Psoas muscle (tissue), 8 donors: ENCODE measurements around the gene OPN5. TPM values are rescaled to one million over a fixed set of nuclear protein-coding genes. Genes with fewer than 3 reads are reported as not detected.

Experiments used
- ATAC-seq, 4 donors: fragments of 200-7000 bp; cut with Tn5 transposase; one replicate each; pipeline ENCODE4 v1.9.1; 2020; ENCODE audit warnings: moderate library complexity in 3 of 4, mild to moderate bottlenecking in 2 of 4
- DNase-seq, 2 donors: peaks; one replicate each; pipeline ENCODE4 v3.0.0-alpha.2; 2020
- H3K27ac ChIP-seq: fragments of 200-600 bp; one replicate; pipeline ENCODE4 v1.8.0; 2022
- H3K27me3 ChIP-seq, 3 donors: fragments of 200-600 bp in 1 of 3; one replicate each; pipeline versions ENCODE4 v1.6.1 to v1.8.0; 2013 to 2022; ENCODE audit warnings: low read length in 2 of 3, mild to moderate bottlenecking in 2 of 3, moderate library complexity in 1 of 3; ENCODE audit not compliant: insufficient read depth in 3 of 3
- H3K36me3 ChIP-seq, 2 donors: fragments of 200-600 bp in 1 of 2; one replicate each; pipeline versions ENCODE4 v1.6.1 to v1.8.0; 2013 to 2022; ENCODE audit warnings: low read depth in 1 of 2, mild to moderate bottlenecking in 1 of 2, moderate library complexity in 1 of 2; ENCODE audit not compliant: insufficient read depth in 1 of 2
- H3K4me1 ChIP-seq: fragments of 200-600 bp; one replicate; pipeline ENCODE4 v1.8.0; 2022
- H3K4me3 ChIP-seq: fragments of 200-600 bp; one replicate; pipeline ENCODE4 v1.8.0; 2022; ENCODE audit warnings: mild to moderate bottlenecking
- H3K9me3 ChIP-seq: fragments of 200-600 bp; one replicate; pipeline ENCODE4 v1.8.0; 2022
- CTCF ChIP-seq: fragments of 200-600 bp; IDR thresholded peaks from one replicate; pipeline ENCODE4 v1.8.0; 2022; ENCODE audit warnings: antibody characterized with exemption
- WGBS, 3 donors: extraction: QIAGEN DNeasy Blood & Tissue Kit; methylation state at CpG; one replicate each; pipeline versions ENCODE4 v1.1.6 to v1.1.7; 2013; 5-methylcytosine and 5-hydroxymethylcytosine counted together
- intact Hi-C, 2 donors: fragments of 100-400 bp; cut with DNase I; formaldehyde crosslinking; loops; one replicate each; pipeline versions ENCODE4 v1.11.0 to v1.14.2; 2022
- polyA plus RNA-seq, 3 donors: library from polyadenylated mRNA; stranded (reverse); fragments of 200-250 nt; gene quantifications; one replicate each; pipeline ENCODE4 v1.2.3, GENCODE V29; 2013
- total RNA-seq, 4 donors: library from RNA; stranded (reverse); fragmentation: NEBNext Ultra II Directional in 2 of 4; extraction: Animal tissue kit (Norgen Biotek cat#: 25700) in 2 of 4; gene quantifications; one replicate each; pipeline versions ENCODE4 v1.2.1 to v1.2.4, GENCODE V29; 2021 to 2023
- donor health status: healthy with polysubstance abuse.
- donor health status: DM: no; HTN: no; CAD: no; lungs with moderate emphysema.
- donor health status: Bipolar disorder and iron deficiency.
- donor health status: healthy.
- donor health status: DM: yes; HTN: yes; CAD: no.
- donor health status: DM: no; HTN: no; CAD: no.
- donor health status: DM: no; HTN: no; CAD: no.
- donor health status: DM: yes; HTN: yes; CAD: no.

Gene OPN5
- total and polyA plus RNA-seq, 7 donors, result 0.07 to 0.71 (median 0.13) TPM; not detected in 3

GRCh38 chr6:47749757-47750156 is 32.1 kb upstream of the OPN5 start:
- no peaks in the 10 kb centered on the region for H3K9me3 ChIP-seq

GRCh38 chr6:47752801-47753200 is 29.0 kb upstream of the OPN5 start:
- intact Hi-C loops, result no loop called here
- no peaks in the 10 kb centered on the region for H3K4me1 ChIP-seq
- 58 to 67% (median 67%) methylated on average over 1 of the region's 1 CpG for WGBS, 3 donors
- H3K4me3 ChIP-seq, result no peak overlapping the region
- peaks cover 5% of the 10 kb centered on the region for H3K9me3 ChIP-seq
- no peaks in the 10 kb centered on the region for H3K36me3 ChIP-seq
- no peak for ATAC-seq
- no peaks in the 10 kb centered on the region for H3K27me3 ChIP-seq
- no peak for DNase-seq
- H3K27ac ChIP-seq, result no peak overlapping the region
- TF ChIP-seq CTCF, result no peak

More at GRCh38 chr6:47749757-47750156, 32.1 kb upstream of the OPN5 start:
- no peak for ATAC-seq
- no peak for DNase-seq
- Histone ChIP-seq H3K27ac (no peak overlapping the region), H3K4me3 (no peak overlapping the region), H3K4me1 (no peaks in the 10 kb centered on the region), H3K36me3 (no peaks in the 10 kb centered on the region), H3K27me3 (no peaks in the 10 kb centered on the region)
- WGBS, 3 donors, result 39 to 46% (median 44%) methylated on average over 1 of the region's 1 CpG
- no peak for TF ChIP-seq CTCF
- intact Hi-C loops, result no loop called here

- no peak overlapping the region for H3K27ac ChIP-seq
- H3K4me3 ChIP-seq, result no peak overlapping the region
- 50 to 52% (median 51%) methylated on average over 1 of the region's 1 CpG for WGBS, 3 donors
- H3K36me3 ChIP-seq, result no peaks in the 10 kb centered on the region
- DNase-seq, result no peak
- peaks cover 5% of the 10 kb centered on the region for H3K9me3 ChIP-seq
- TF ChIP-seq CTCF, result no peak
- intact Hi-C loops, result no loop called here
- H3K4me1 ChIP-seq, result no peaks in the 10 kb centered on the region
- peaks cover 0 to 2% (median 0%) of the 10 kb centered on the region in 3 donors for H3K27me3 ChIP-seq
- no peak for ATAC-seq
Measured at GRCh38 chr6:47759364-47759763, 22.5 kb upstream of the OPN5 start.

GRCh38 chr6:47762502-47762901 is 19.3 kb upstream of the OPN5 start:
- Histone ChIP-seq H3K4me3 (no peak overlapping the region), H3K36me3 (no peaks in the 10 kb centered on the region), H3K27ac (no peak overlapping the region), H3K4me1 (no peaks in the 10 kb centered on the region), H3K9me3 (no peaks in the 10 kb centered on the region), H3K27me3 (peaks cover 0 to 2% (median 0%) of the 10 kb centered on the region in 3 donors)
- DNase-seq (no peak), ATAC-seq (no peak)
- WGBS, 3 donors, result 90 to 95% (median 92%) methylated on average over 3 of the region's 3 CpGs
- TF ChIP-seq CTCF, result no peak
- intact Hi-C loops, result no loop called here

- 93 to 94% (median 94%) methylated on average over 3 of the region's 3 CpGs for WGBS, 3 donors
Measured at GRCh38 chr6:47766445-47766844, 15.4 kb upstream of the OPN5 start.

More at GRCh38 chr6:47766445-47766844, 15.4 kb upstream of the OPN5 start:
- no peak overlapping the region for H3K4me3 ChIP-seq
- no peaks in the 10 kb centered on the region for H3K9me3 ChIP-seq
- ATAC-seq, result no peak
- no peak for TF ChIP-seq CTCF
- intact Hi-C loops, result no loop called here
- no peak for DNase-seq
- no peaks in the 10 kb centered on the region for H3K36me3 ChIP-seq
- H3K27ac ChIP-seq, result no peak overlapping the region
- no peaks in the 10 kb centered on the region for H3K27me3 ChIP-seq
- H3K4me1 ChIP-seq, result no peaks in the 10 kb centered on the region
